ENCODE data around the gene PAPPA2.

Gene PAPPA2

DNA sequence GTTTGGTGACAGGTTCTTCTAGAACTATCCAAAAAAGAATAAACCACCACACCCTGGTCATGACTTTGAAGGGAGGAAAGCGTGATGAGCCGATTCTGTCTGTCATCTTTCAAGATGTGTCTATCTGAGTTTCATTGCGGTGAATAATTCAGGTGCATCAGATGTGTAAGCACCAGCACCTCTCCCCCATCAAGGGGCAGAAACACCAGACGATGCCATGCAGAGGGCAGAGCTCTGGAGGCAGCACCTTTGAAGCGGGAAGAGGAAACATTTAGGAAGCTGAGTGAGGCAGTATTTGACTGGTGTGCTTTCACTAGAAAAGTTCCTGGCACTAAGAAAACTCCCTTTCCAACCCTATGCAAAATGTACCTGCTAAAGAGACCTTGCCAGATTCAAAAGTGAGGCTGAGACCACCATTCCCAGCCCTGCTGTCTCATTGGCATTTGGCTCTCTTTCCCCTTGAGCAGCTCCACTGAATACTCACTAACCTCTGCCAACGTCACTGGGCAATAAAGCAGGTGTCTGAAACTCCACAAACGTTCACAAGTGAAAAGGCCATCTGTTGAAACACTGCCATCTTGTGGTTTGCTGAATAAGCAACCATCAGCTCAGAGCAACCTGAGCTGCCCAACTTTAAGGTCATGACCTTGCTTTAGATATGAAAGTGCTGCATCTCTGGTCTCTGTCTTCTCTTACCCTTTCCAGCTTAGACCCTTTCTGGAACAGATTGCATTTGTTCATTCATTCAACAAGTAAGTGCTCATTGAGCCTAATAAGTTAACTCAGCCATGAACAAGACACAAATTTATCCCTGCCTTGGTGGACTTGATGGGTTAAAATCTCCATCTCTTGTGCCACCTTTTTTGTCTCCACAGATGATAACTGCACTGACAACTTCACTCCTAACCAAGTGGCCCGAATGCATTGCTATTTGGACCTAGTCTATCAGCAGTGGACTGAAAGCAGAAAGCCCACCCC lies 228.6 kb downstream of the PAPPA2 start:
- Histone ChIP-seq H4K20me1 (ENCODE audit: insufficient read depth, low read length) (no peaks in the 10 kb centered on the region), H3K4me1 (ENCODE audit: insufficient read depth, low read length, severe bottlenecking) (no peaks in the 10 kb centered on the region), H3K4me2 (ENCODE audit: low read length) (no peak overlapping the region), H3K79me2 (ENCODE audit: insufficient read depth, low read length) (no peaks in the 10 kb centered on the region), H3K9me2 (ENCODE audit: low read depth, low read length) (no peaks in the 10 kb centered on the region), H3K4me3 (ENCODE audit: low read depth, low read length, poor library complexity, severe bottlenecking) (no peak overlapping the region), H2AFZ (ENCODE audit: low read length) (no peak overlapping the region), H3K9ac (ENCODE audit: low read length) (no peak overlapping the region), H3F3A (ENCODE audit: insufficient read depth, low read length) (no peaks in the 10 kb centered on the region), H3K27ac (ENCODE audit: low read depth, low read length, poor library complexity, severe bottlenecking) (no peak overlapping the region), H3K9me3 (ENCODE audit: low read length) (no peaks in the 10 kb centered on the region), H3K36me3 (ENCODE audit: insufficient read depth, low read length) (no peaks in the 10 kb centered on the region), H3K27me3 (ENCODE audit: insufficient read depth, low read length) (no peaks in the 10 kb centered on the region)
- TF ChIP-seq EZH2 (IDR thresholded peaks at IDR 0.05; ENCODE audit: borderline replicate concordance, low read length), result no peak
- TF ChIP-seq CTCF (IDR thresholded peaks at IDR 0.05; ENCODE audit: low read length), result peak; percentile 70

DNA sequence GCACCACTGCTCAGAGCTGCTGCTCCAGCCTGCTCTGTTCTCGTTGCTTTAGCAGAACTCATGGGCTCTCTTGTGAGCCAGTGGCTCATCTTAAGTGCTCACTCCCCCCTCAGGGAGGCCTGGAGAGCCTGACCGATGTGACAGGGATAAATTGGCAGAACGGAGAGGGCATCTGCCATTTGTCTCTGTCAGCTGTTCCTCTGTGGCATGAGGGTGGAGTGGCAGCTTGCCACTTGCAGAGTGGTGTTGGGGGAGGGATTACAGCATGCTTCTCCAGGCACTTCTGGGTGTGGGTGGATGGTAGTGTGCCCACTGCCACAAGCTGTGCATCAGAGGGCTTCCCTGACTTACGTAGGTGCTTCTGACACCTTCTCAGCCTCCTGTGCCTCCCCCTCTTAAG lies 229.5 kb downstream of the PAPPA2 start:
- Histone ChIP-seq H4K20me1 (ENCODE audit: insufficient read depth, low read length) (no peaks in the 10 kb centered on the region), H2AFZ (ENCODE audit: low read length) (no peak overlapping the region), H3F3A (ENCODE audit: insufficient read depth, low read length) (no peaks in the 10 kb centered on the region), H3K9me2 (ENCODE audit: low read depth, low read length) (no peaks in the 10 kb centered on the region), H3K36me3 (ENCODE audit: insufficient read depth, low read length) (no peaks in the 10 kb centered on the region), H3K79me2 (ENCODE audit: insufficient read depth, low read length) (no peaks in the 10 kb centered on the region), H3K4me3 (ENCODE audit: low read depth, low read length, poor library complexity, severe bottlenecking) (no peak overlapping the region), H3K27me3 (ENCODE audit: insufficient read depth, low read length) (no peaks in the 10 kb centered on the region), H3K9me3 (ENCODE audit: low read length) (no peaks in the 10 kb centered on the region), H3K9ac (ENCODE audit: low read length) (no peak overlapping the region), H3K4me1 (ENCODE audit: insufficient read depth, low read length, severe bottlenecking) (no peaks in the 10 kb centered on the region), H3K4me2 (ENCODE audit: low read length) (no peak overlapping the region), H3K27ac (ENCODE audit: low read depth, low read length, poor library complexity, severe bottlenecking) (no peak overlapping the region)
- TF ChIP-seq EZH2 (IDR thresholded peaks at IDR 0.05; ENCODE audit: borderline replicate concordance, low read length) (no peak), CTCF (IDR thresholded peaks at IDR 0.05; ENCODE audit: low read length) (no peak)

- TF ChIP-seq CTCF (IDR thresholded peaks at IDR 0.05; ENCODE audit: low read length) (no peak), EZH2 (IDR thresholded peaks at IDR 0.05; ENCODE audit: borderline replicate concordance, low read length) (no peak)
- Histone ChIP-seq H2AFZ (ENCODE audit: low read length) (no peak overlapping the region), H3K4me1 (ENCODE audit: insufficient read depth, low read length, severe bottlenecking) (no peaks in the 10 kb centered on the region), H3K27ac (ENCODE audit: low read depth, low read length, poor library complexity, severe bottlenecking) (no peak overlapping the region), H3K9ac (ENCODE audit: low read length) (no peak overlapping the region), H3F3A (ENCODE audit: insufficient read depth, low read length) (no peaks in the 10 kb centered on the region), H3K9me3 (ENCODE audit: low read length) (no peaks in the 10 kb centered on the region), H3K79me2 (ENCODE audit: insufficient read depth, low read length) (no peaks in the 10 kb centered on the region), H3K36me3 (ENCODE audit: insufficient read depth, low read length) (no peaks in the 10 kb centered on the region), H3K4me3 (ENCODE audit: low read depth, low read length, poor library complexity, severe bottlenecking) (no peak overlapping the region), H3K27me3 (ENCODE audit: insufficient read depth, low read length) (no peaks in the 10 kb centered on the region), H4K20me1 (ENCODE audit: insufficient read depth, low read length) (no peaks in the 10 kb centered on the region), H3K4me2 (ENCODE audit: low read length) (no peak overlapping the region), H3K9me2 (ENCODE audit: low read depth, low read length) (no peaks in the 10 kb centered on the region)
These were observed 230.2 kb downstream of the PAPPA2 start for GRCh38 chr1:176692988-176693696.
